ENCODE measurements around the gene ZRANB1.

Gene ZRANB1

DNA sequence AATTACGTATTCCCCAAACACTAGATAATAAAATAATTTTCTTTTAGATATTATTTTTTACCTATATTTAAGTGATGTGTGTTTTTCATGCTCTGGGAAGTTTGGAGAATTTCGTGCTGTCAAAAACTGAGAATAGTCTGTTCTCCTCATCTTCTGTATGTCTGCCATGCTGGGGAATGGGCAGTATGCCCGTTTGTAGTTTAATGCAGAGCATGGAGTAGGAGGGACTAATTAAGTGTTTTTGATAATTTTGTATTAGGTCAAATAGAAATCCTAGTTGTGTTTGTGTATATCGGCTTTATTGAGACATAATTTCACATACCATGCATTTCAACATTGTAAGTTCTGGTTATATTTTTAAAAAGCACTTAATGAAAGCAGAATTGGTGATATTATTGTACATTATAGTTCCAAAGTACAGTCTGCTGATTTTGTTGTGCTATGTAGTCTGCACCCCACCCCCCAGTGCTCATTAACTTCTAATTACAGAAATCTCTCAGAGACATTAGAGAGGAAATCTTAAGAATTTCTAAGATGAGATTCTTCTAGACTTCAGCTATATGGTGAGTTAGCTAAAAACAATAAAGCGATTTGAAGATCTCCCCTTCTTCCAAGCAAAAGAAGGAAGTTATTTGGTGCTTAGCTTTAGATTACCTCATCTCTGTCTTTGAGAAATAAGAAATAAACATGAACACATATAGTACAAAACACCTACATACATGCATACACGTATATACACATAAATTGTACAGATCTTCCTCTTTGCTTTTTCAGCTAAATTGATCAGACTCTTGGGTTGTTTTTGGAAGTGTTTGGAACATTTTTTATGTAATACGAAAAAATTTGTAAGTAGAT is 22.2 kb downstream of the ZRANB1 start:
- H3K27me3 Mint-ChIP-seq, result no peaks in the 10 kb centered on the region
- peaks cover 21% of the 10 kb centered on the region for H3K36me3 Mint-ChIP-seq
- DNase-seq (ENCODE audit: low spot score in 2 of 2) (no peak), ATAC-seq (ENCODE audit: low read depth) (no peak)
- H3K9me3 Mint-ChIP-seq, result no peaks in the 10 kb centered on the region
- no peak overlapping the region for H3K4me3 Mint-ChIP-seq
- H3K27ac Mint-ChIP-seq, result no peak overlapping the region
- H3K4me1 Mint-ChIP-seq, result peaks cover 18% of the 10 kb centered on the region

DNA sequence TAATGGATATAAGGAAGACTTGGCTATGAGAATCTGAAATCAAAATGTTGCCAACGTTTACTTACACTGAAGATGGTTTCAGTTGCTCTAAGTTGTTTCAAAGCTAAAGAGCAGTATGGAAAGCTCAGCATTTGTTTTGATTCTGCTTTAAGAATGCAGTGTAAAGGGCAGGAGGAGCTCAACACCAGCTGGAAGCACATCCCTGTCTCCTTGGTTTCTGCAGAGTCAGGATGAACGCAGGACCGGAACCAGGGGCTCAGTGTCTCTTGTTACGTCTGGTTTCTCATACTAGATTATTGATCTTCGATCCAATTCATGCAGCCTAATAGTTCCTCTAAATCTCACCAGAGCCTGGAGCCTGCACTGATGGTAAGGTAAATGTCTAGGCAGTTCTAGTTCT is 24.1 kb downstream of the ZRANB1 start:
- peaks cover 23% of the 10 kb centered on the region for H3K36me3 Mint-ChIP-seq

DNA sequence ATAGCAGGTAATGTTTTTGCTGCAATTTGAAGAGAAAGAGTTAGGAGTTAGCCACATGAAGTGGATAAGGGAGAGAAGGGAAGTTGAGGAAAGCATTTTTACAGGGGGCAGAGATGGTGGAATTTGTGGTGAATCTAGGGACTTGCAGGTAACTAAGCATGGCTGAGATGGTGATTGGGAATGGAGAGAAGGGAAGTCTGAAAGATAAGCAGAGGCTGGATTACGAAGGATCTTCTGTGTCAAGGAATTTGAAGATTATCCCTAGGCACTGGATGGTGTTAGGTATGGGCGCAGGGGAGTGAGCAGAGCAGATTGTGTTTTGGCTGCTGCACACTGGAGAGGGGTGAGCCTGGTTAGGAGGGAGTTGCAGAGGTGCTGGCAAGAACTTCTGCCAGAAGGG is 25.3 kb downstream of the ZRANB1 start:
- Mint-ChIP-seq H3K36me3 (peaks cover 25% of the 10 kb centered on the region), H3K9me3 (no peaks in the 10 kb centered on the region), H3K27me3 (no peaks in the 10 kb centered on the region), H3K4me1 (peaks cover 20% of the 10 kb centered on the region), H3K27ac (peak overlapping the region; percentile 42), H3K4me3 (no peak overlapping the region)
- ATAC-seq (ENCODE audit: low read depth), result no peak
- DNase-seq (ENCODE audit: low spot score in 2 of 2), result no peak

More for the DNA sequence above, 24.1 kb downstream of the ZRANB1 start:
- Mint-ChIP-seq H3K9me3 (no peaks in the 10 kb centered on the region), H3K27me3 (no peaks in the 10 kb centered on the region), H3K27ac (no peak overlapping the region), H3K4me1 (peaks cover 23% of the 10 kb centered on the region), H3K4me3 (no peak overlapping the region)
- ATAC-seq (ENCODE audit: low read depth) (no peak), DNase-seq (ENCODE audit: low spot score in 2 of 2) (no peak)

DNA sequence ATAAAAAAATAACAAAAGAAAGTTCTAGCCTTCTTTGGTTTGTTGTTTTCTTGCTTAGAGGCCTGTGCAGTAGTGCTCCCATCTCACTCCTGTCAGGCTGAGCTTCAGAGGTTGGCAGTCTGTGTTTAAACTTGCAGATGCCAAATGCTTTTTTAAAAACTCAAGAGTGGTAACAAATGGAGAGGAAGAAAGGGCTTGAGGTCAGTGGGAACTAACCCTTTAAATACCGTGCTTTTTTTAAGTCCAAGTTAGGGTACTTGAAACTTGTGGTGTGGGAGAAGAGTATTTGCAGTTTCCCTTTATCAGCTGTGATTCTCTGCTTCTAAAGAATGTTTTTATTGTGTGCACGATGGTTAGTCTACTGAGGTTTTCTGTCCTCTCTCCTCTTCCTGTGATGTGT is 29.4 kb downstream of the ZRANB1 start:
- Mint-ChIP-seq H3K36me3 (peaks cover 36% of the 10 kb centered on the region), H3K27me3 (no peaks in the 10 kb centered on the region), H3K27ac (peak overlapping the region; percentile 22), H3K9me3 (no peaks in the 10 kb centered on the region), H3K4me3 (no peak overlapping the region), H3K4me1 (peaks cover 20% of the 10 kb centered on the region)
- ATAC-seq (ENCODE audit: low read depth) (no peak), DNase-seq (ENCODE audit: low spot score in 2 of 2) (no peak)

DNA sequence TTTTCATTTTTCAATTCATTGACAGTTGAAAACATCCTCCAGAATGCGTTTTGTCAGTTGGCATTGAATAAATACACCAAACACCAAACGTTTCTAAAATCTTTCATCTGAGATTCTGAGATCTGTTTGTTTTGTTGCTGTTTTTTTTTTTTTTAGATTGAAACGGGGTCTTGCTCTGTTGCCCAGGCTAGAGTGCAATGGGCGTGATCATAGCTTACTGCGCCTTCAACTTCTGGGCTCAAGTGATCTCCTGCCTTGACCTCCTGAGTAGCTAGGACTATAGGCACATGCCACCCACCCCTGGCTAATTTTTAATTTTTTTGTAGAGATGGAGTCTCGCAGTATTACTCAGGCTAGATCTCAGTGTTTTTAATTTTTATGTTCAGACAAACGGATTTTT is 30.7 kb downstream of the ZRANB1 start:
- no peak for DNase-seq (ENCODE audit: low spot score in 2 of 2)
- Mint-ChIP-seq H3K9me3 (no peaks in the 10 kb centered on the region), H3K36me3 (peaks cover 25% of the 10 kb centered on the region), H3K27me3 (no peaks in the 10 kb centered on the region), H3K4me1 (peaks cover 15% of the 10 kb centered on the region), H3K4me3 (no peak overlapping the region), H3K27ac (no peak overlapping the region)
- ATAC-seq (ENCODE audit: low read depth), result no peak

DNA sequence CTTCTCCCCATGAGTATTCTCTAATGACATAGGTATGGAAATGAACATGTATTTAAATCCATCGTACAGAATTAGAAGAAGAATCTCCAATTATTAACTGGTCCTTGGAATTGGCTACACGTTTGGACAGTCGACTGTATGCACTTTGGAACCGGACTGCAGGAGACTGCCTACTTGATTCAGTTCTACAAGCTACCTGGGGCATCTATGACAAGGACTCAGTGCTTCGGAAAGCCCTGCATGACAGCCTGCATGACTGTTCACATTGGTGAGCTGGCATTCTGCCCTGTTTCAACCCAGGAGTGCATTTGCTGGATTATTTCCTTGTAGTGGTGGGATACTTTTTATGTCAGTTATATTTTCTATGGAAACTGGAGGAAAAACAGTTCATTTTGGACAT is 32.2 kb downstream of the ZRANB1 start:
- Mint-ChIP-seq H3K27me3 (no peaks in the 10 kb centered on the region), H3K36me3 (peaks cover 23% of the 10 kb centered on the region), H3K9me3 (no peaks in the 10 kb centered on the region), H3K27ac (no peak overlapping the region), H3K4me1 (peaks cover 15% of the 10 kb centered on the region), H3K4me3 (no peak overlapping the region)
- DNase-seq (ENCODE audit: low spot score in 2 of 2) (no peak), ATAC-seq (ENCODE audit: low read depth) (no peak)

DNA sequence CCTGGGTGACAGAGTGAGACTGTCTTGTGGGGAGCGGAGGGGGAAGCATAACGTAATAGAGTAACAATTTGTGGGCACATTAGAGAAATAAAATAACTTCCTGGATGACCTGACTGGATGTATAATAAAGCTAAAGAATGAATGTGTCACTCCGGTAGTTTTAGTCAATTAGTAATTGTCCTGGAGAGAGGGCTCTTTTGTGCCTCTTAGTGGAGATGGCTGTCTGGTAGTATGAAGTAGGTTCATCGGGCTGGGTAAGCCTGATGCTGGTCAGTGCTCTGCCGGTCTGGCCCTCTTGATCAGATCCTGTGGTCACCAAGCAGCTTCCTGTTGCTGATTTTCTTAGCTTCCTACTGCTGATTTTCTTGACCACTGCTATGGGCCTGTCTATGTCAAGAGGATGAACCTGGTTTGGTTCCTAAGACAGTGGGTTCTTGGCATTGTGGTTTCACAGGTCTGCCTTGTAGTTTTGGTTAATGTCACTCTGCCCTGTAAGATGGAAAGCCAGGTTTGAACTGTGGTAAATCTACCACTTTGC is 34.1 kb downstream of the ZRANB1 start:
- Mint-ChIP-seq H3K36me3 (peaks cover 28% of the 10 kb centered on the region), H3K27ac (no peak overlapping the region), H3K27me3 (no peaks in the 10 kb centered on the region), H3K4me3 (no peak overlapping the region), H3K9me3 (no peaks in the 10 kb centered on the region), H3K4me1 (peaks cover 5% of the 10 kb centered on the region)
- DNase-seq (ENCODE audit: low spot score in 2 of 2) (no peak), ATAC-seq (ENCODE audit: low read depth) (no peak)

DNA sequence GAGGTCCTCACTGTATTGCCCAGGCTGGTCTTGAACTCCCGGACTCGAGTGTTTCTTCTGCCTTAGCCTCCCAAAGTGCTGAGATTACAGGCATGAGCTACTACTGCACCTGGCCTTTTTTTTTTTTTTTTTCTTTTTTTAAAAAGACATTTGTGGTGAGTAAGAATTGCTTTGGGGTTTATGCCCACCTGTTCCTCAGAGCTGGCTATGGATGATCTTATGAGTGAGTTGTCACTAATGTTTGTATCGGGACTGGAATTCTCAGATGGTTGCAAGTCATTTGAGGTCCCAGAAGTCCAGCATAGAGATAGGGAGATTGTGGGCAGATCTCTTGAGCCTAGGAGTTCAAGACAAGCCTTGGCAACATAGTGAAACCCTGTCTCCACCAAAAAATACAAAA is 35.2 kb downstream of the ZRANB1 start:
- Mint-ChIP-seq H3K36me3 (peaks cover 31% of the 10 kb centered on the region), H3K4me3 (no peak overlapping the region), H3K9me3 (no peaks in the 10 kb centered on the region), H3K4me1 (peaks cover 5% of the 10 kb centered on the region), H3K27ac (no peak overlapping the region), H3K27me3 (no peaks in the 10 kb centered on the region)
- no peak for DNase-seq (ENCODE audit: low spot score in 2 of 2)
- ATAC-seq (ENCODE audit: low read depth), result no peak

DNA sequence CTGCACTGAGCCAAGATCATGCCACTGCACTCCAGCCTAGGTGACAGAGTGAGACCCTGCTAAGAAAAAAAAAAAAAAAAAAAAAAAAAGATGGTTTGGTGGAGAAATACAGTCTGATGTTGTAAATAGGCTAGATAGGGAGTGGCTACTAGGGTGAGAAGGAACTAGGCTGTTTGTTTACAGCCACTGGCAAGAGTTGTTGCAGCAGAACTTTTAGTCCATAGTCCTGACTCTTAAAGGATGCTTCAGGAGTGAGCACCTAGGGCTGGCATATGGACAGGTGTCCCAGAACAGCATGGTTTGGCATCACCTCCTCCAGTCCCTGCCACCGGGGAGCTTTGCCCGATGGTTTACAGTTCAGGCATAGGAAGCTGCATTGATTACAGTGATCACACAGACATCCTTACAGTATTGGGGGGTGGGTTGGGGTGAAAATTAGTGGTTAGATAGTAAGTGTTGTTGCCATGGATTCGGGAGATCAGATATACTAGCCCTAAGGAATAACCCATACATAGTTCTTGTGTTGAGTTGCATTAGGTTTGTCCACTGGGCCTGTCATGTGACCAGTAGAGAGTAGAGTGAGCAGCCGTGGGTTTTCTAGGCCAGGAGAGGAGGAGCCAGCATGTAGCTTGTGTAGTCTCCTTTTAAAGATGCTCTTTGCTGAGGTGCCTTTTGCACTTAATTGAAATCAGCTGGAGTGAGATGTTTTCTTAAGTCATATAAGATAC is 35.9 kb downstream of the ZRANB1 start:
- Mint-ChIP-seq H3K9me3 (no peaks in the 10 kb centered on the region), H3K27ac (no peak overlapping the region), H3K36me3 (peaks cover 28% of the 10 kb centered on the region)

DNA sequence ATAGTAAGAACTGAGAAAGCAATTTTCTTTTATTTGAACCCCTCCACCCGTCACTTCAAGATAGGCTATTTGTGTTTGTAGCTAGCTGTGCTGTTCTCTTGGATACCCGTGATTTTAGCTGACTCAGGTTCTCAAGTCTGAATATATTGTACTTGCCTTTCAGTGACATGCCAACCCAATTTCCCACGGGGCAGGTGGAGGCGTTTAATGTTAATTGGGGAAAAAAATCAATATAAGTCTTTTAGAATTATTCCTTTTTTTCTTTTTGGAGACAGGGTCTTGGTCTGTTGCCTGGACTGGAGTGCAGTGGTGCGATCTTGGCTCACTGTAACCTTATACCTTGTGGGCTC is 36.4 kb downstream of the ZRANB1 start:
- no peak overlapping the region for H3K4me3 Mint-ChIP-seq
- DNase-seq (ENCODE audit: low spot score in 2 of 2), result no peak
- no peak overlapping the region for H3K27ac Mint-ChIP-seq
- H3K27me3 Mint-ChIP-seq, result no peaks in the 10 kb centered on the region
- H3K9me3 Mint-ChIP-seq, result no peaks in the 10 kb centered on the region
- peaks cover 5% of the 10 kb centered on the region for H3K4me1 Mint-ChIP-seq
- no peak for ATAC-seq (ENCODE audit: low read depth)
- peaks cover 32% of the 10 kb centered on the region for H3K36me3 Mint-ChIP-seq

More for the DNA sequence above, 35.9 kb downstream of the ZRANB1 start:
- H3K27me3 Mint-ChIP-seq, result no peaks in the 10 kb centered on the region
- no peak for ATAC-seq (ENCODE audit: low read depth)
- H3K4me3 Mint-ChIP-seq, result no peak overlapping the region
- H3K4me1 Mint-ChIP-seq, result peaks cover 5% of the 10 kb centered on the region
- DNase-seq (ENCODE audit: low spot score in 2 of 2), result no peak

DNA sequence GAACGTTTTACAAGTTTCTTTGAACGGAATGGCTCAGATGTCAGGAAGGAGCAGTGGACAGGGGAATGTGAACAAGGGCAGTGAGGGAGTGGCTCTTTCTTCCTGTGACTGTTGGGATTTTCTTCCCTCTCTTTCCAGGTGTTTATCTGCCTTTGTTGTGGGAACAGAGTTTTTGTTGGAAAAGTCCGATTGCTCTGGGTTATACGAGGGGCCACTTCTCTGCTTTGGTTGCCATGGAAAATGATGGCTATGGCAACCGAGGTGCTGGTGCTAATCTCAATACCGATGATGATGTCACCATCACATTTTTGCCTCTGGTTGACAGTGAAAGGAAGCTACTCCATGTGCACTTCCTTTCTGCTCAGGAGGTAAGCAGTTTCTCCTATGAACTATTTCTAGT is 41.4 kb downstream of the ZRANB1 start:
- DNase-seq (ENCODE audit: low spot score in 2 of 2) (no peak), ATAC-seq (ENCODE audit: low read depth) (no peak)
- H3K27ac Mint-ChIP-seq, result no peak overlapping the region
- H3K9me3 Mint-ChIP-seq, result no peaks in the 10 kb centered on the region
- H3K4me1 Mint-ChIP-seq, result no peaks in the 10 kb centered on the region
- no peaks in the 10 kb centered on the region for H3K27me3 Mint-ChIP-seq
- no peak overlapping the region for H3K4me3 Mint-ChIP-seq
- peaks cover 41% of the 10 kb centered on the region for H3K36me3 Mint-ChIP-seq

DNA sequence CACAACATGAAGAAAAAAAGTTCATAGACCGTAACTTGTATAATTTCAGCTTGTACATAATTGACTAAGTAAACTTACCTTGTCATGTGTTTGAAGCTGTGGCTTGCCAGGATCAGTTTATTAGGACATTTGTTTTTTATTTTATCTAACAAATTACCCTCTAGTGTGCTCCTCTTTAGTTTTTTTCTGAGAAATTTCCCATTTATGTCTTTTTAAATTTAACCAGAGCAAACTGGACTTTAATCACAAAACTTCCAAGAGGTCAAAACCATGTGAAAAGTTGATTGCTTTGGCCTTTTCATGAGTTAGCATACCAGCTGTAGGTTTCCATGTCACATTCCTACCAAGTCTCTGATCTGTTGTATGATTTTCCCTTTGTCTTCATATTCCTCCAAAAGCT is 42.5 kb downstream of the ZRANB1 start:
- H3K4me1 Mint-ChIP-seq, result no peaks in the 10 kb centered on the region
- no peaks in the 10 kb centered on the region for H3K27me3 Mint-ChIP-seq
- peaks cover 39% of the 10 kb centered on the region for H3K36me3 Mint-ChIP-seq
- ATAC-seq (ENCODE audit: low read depth) (no peak), DNase-seq (ENCODE audit: low spot score in 2 of 2) (no peak)
- H3K9me3 Mint-ChIP-seq, result no peaks in the 10 kb centered on the region
- H3K27ac Mint-ChIP-seq, result no peak overlapping the region
- no peak overlapping the region for H3K4me3 Mint-ChIP-seq

DNA sequence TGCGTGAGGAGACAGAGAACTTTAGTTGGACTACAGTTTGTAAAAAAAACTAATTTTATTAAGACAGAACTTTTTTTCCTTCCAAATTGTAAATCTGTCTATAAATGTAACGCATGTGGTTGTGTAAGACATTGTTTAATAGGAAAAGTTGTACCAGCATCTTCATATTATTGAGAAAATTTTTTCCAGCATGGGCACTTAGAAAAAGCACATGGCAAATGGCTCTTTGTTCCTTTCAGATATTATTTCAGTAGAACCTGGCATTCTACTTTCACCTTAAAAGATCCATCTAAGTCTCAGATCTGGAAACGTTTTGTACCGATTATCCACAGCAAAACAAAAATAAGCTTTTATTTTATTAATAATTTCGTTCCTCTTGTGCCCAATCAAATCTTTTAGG is 43.2 kb downstream of the ZRANB1 start:
- no peaks in the 10 kb centered on the region for H3K4me1 Mint-ChIP-seq
- no peak overlapping the region for H3K27ac Mint-ChIP-seq
- H3K9me3 Mint-ChIP-seq, result no peaks in the 10 kb centered on the region
- no peak for DNase-seq (ENCODE audit: low spot score in 2 of 2)
- H3K4me3 Mint-ChIP-seq, result no peak overlapping the region
- ATAC-seq (ENCODE audit: low read depth), result no peak
- no peaks in the 10 kb centered on the region for H3K27me3 Mint-ChIP-seq
- H3K36me3 Mint-ChIP-seq, result peaks cover 36% of the 10 kb centered on the region

DNA sequence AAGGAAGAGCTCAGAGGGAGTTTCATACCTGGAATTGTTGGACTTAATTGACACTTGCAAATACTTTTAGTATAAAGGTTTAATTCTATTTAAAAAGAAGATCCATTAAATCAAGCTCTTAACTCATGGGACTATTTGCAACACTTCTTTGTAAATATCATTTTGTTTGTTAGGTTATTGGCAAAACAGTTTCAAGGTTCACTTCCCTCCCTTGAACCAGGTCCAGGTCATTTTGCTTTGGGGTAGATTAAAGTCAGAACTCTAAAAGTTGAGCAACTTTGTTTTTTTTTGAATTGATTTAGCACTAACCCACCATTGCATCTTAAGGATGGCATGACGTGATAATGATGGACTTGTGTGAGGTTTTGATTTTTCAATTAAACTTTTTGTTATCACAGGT is 45.9 kb downstream of the ZRANB1 start:
- DNase-seq (ENCODE audit: low spot score in 2 of 2), result no peak
- Mint-ChIP-seq H3K27me3 (no peaks in the 10 kb centered on the region), H3K4me1 (no peaks in the 10 kb centered on the region), H3K27ac (peak overlapping the region; percentile 15), H3K9me3 (no peaks in the 10 kb centered on the region), H3K36me3 (peaks cover 32% of the 10 kb centered on the region), H3K4me3 (no peak overlapping the region)
- ATAC-seq (ENCODE audit: low read depth), result no peak
